Measurements from ENCODE around the gene SCAMP4.
A peak's percentile ranks its signal among the peaks of the same experiment; 100 is the strongest.
"Not testable (repeated sequence)": the region's sequence is repeated elsewhere in the genome, so short reads cannot be mapped to it uniquely, and the experiment has no call there.

The SCAMP4 gene

DNA sequence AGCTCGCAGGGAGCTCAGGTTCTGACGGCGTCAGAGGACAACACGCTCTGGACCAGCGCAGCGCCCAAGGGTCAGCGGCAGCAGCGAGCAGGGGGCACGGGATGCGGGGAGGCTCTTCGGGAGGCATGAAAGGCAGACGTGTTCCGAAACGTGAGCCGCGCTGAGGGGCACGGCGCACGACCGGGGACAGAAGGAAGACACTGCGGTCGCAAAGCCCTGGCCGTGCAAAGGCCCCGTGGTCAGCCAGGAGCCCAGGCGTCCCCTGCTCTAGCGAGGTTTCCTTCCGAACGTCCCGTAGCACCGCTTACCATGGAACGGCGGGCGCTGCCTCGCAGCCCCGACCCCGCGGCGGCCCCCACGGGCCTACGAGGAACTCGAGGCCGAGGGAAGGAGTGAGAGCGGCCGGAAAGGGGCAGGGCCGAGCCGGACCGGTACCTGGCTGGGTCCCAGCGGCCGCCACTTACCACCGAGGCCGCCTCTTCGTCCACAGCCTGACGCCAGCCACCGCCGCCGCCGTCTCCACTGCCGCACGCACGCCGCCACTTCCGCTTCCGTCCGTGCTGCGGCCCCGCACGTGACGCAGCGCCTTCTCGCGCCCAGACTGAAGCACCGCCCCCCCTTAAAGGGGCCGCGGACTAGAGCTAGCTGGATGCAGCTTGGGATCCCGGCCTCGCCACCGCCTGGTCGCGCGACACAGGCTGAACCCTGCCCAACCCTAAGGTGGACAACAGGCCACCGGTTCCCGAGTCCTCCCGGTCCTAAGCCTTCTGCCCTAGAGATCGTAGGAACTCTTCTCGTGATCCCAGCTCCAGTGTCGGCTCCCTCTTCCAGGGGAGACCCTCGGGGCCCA is 29.3 kb upstream of the SCAMP4 start:
- TF ChIP-seq, protein P1, sequence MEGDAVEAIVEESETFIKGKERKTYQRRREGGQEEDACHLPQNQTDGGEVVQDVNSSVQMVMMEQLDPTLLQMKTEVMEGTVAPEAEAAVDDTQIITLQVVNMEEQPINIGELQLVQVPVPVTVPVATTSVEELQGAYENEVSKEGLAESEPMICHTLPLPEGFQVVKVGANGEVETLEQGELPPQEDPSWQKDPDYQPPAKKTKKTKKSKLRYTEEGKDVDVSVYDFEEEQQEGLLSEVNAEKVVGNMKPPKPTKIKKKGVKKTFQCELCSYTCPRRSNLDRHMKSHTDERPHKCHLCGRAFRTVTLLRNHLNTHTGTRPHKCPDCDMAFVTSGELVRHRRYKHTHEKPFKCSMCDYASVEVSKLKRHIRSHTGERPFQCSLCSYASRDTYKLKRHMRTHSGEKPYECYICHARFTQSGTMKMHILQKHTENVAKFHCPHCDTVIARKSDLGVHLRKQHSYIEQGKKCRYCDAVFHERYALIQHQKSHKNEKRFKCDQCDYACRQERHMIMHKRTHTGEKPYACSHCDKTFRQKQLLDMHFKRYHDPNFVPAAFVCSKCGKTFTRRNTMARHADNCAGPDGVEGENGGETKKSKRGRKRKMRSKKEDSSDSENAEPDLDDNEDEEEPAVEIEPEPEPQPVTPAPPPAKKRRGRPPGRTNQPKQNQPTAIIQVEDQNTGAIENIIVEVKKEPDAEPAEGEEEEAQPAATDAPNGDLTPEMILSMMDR (conservative IDR thresholded peaks at IDR 0.05; ENCODE audit: low read depth, low read length), result no peak
- H3K4me3 ChIP-seq (ENCODE audit: low read depth, low read length), result peak overlapping the region; percentile 95
- peak; percentile 88 for DNase-seq (ENCODE audit: low read depth)

DNA sequence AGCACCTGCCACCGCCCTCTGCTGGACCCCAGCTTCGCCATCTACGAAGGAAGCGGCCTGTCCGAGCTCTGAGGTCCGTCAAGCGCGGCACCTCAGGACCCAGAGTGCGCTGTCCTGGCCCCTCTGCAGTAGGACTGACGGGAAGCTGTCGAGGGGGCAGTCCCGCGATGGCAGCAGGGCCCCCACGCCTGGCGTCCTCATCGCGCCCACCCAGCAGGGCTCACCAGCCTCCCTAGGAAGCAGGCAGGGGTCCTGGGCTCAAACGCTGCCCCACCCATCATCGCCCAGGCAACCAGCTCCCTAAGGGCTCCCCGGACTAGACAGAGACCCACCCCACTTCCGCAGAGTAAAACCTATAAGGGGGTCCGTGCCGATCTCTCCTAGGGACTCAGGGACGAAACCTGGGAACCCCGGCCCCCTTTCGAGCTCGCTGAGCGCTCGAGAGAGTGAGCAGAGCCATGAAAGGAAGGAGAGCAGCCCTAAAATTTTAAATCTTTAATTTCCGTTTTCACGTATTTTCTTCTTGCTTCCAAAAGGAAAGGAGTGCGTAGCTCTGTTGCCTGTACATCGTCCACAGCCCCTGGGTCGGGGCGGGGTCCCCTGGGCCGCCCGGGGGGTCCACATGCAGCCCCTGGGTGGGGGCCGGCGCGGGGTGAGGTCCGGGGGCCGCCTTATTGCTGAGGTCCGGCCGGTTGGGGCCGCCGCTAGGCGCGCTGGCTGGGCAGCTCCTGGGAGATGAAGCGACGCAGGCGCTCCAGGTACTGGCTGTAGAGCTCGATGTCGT is 28.5 kb upstream of the SCAMP4 start:
- TF ChIP-seq, protein P1 (conservative IDR thresholded peaks at IDR 0.05; ENCODE audit: low read depth, low read length), result peak; percentile 7
- DNase-seq (ENCODE audit: low read depth), result not testable (repeated sequence)
- peak overlapping the region; percentile 95 for H3K4me3 ChIP-seq (ENCODE audit: low read depth, low read length)

DNA sequence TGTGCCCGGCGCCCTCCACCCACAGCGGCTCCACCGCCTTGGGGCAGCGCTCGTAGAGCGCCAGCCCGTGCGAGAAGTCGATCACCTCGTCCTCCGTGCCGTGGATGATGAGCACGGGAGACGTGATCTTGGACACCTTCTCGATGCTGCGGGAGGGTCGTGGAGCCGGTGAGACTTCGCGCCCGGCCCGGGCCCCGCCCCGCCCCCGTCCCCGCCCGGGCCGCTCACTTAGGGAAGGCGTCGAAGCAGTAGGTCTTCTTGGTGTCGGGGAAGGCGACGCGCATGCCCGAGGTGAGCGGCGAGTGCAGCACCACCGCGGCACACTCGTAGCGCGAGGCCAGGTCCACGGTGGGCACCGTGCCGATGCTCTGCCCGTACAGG is 27.9 kb upstream of the SCAMP4 start:
- not testable (repeated sequence) for DNase-seq (ENCODE audit: low read depth); H3K4me3 ChIP-seq (ENCODE audit: low read depth, low read length)

DNA sequence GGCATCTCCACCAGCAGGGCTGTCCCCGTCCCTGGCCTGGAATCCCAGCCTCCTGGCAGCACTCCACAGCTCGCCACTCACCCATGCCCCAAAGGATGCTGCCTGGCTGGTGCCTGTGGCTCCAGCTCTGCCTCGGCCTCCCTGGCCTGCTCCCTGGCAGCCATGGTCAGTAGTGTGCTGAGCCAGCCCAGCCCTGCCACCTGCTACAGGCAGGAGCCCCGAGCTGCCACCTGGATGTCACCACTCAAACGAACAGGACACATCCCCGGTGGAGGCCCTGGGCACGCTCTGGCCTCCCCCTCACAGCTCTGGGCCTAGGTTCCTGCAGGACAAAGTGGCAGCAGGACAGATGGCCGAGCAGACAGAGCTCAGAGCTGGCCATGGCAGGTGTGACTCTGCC is 26.6 kb upstream of the SCAMP4 start:
- H3K4me3 ChIP-seq (ENCODE audit: low read depth, low read length); DNase-seq (ENCODE audit: low read depth): not testable (repeated sequence)

DNA sequence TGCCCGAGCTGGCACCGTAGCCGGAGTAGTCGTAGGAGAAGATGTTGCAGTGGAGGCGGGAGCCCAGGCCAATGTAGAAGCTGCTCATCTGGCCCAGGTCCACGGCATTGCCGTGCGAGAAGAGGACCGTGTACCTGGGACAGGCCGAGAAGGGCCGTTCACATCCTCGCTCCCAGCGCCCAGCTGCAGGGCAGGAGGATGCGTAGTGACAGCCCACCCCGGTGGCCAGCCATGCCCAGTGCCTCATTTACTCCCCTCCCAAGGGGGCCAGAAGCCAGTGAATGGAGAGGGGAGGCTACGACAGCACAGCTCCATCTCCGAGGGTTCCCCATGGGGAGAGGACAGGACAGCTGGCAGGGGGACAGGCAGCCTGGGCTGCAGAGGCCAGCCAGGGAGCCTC is 25.2 kb upstream of the SCAMP4 start:
- not testable (repeated sequence) for DNase-seq (ENCODE audit: low read depth); H3K4me3 ChIP-seq (ENCODE audit: low read depth, low read length)

DNA sequence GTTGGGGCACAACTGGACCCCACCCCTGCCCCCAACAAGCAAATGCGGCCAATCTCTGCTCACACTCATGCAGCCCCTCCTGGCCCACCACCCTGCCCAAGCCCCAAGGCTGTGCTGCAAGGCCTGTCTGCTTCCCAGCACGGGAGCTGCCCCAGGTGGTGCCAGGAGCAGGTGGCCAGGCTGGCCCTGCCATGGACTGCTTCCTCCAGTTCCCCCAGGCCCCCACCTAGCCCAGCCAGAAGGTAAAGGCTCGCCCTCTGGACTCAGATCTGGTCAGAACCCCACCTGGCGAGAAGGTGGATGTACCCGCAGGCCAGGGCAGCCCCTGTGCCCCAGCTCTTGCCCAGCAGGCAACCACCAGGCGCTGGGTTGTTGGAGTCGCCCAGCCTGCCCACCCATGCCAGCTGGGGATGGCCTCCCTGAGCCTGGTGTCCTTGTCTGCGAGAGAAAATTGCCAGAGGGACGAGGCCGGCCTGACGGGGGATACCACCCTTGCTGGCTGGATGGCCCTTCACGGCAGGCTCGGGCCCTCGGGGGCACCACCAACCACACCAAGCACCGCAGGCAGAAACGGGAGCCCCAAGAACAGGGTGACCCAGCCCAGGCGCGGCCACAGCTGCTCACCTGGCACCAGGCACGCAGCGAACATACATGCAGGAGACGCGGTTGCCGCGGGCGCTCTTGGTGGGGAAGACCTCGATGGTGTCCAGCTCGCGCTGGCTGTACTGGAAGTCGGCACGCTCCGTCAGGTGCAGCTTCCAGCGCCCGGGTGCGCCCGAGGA is 24.4 kb upstream of the SCAMP4 start:
- no peak overlapping the region for H3K4me3 ChIP-seq (ENCODE audit: low read depth, low read length)
- no peak for DNase-seq (ENCODE audit: low read depth)
- TF ChIP-seq, protein P1 (conservative IDR thresholded peaks at IDR 0.05; ENCODE audit: low read depth, low read length), result no peak

DNA sequence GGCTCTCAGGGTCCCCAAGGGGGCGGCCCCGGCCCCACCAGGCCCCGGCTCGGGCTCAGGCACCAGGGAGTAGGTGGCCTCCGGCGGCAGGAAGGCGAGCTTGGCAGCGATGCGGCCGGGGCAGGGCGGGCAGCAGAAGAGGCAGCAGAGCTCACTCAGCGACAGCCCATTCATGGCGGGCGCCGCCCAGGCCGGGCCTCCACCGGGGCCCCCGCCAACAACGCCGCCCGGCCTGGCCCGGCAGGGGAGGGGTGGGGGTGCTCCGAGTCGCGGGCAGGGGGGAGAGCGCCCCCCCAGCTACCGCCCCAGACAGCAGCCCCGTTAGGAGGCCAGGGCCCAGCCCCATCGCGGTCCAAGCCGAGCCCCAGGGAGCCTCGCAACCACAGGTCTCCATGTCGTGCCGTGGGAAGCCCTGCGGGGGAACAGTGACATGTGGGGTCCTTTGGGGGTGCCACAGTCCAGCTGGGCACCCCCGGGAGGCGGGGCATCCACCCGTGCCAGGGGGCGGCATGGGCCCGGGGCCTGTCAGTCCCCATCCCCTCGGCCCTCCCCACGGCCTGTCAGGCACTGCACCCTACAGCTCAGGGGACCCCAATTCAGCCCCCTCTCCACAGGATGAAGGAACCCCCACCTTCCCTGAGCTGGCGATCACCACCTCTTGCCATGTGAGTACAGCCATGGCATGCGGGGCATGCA is 23.7 kb upstream of the SCAMP4 start:
- not testable (repeated sequence) for H3K4me3 ChIP-seq (ENCODE audit: low read depth, low read length); DNase-seq (ENCODE audit: low read depth)

DNA sequence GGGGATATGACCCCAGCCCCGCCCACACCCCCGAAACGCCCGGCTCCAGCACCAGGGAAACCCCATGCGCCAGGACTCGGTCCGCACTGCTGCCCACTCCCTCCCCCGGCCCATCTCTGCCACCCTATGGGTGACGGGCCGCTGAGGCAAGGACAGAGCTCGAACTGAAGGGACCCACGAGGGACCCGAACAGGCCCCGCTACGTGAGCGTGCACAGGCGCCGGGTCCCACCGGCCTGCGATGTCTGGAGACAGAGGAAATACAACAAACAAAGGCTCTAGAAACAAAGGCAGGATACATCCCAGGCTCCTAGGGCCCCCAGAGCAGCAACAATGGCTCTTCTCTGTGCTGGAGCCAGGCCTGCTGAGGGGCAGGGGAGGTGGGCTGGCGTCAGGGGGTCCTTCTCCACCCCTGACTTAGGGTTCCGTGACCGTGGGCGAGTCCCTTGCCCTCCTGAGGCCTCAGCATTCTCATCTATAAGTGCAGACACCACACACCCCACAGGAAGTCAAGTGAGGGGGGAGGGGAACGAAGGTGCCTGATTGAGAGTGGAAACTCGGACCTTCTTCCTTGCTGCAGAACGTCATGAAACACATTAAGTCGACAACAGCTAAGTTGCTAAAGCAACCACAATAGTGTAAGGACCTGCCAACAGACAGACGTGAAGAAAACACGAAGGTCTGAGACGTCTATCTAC is 23.0 kb upstream of the SCAMP4 start:
- TF ChIP-seq, protein P1 (conservative IDR thresholded peaks at IDR 0.05; ENCODE audit: low read depth, low read length), result no peak
- no peak overlapping the region for H3K4me3 ChIP-seq (ENCODE audit: low read depth, low read length)
- DNase-seq (ENCODE audit: low read depth), result no peak

Data from choroid plexus epithelial cell (primary cell).